Measurements from ENCODE around the gene FDX1. TPM values are rescaled to one million over a fixed set of nuclear protein-coding genes. Genes with fewer than 3 reads are reported as not detected.
A peak's percentile ranks its signal among the peaks of the same experiment; 100 is the strongest.

Gene FDX1
- polyA plus RNA-seq, 1 experiment = 2.0 TPM

DNA sequence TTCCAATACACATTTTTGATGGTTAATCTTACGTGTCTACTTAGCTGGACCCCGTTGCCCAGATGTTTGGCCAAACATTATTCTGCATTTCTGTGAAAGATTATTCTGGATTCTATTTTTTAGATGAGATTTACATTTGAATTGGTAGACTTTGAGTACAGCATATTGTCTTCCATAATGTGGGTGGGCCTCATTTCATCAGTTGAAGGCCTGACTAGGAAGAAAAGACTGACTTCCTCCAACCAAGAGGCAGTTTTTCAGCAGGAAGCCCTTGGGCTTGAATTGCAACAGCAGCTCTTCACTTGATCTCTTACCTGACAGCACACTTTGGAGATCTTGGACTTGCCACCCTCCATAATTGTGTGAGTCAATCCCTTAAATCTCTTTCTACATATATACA, 58.7 kb downstream of the FDX1 start:
- ChIA-PET CTCF (interaction anchor here (0.6 kb wide), 1 partner anchor 794 kb away, joined by 3 read pairs; no protein-coding TSS in a partner anchor), POLR2A (no interaction called here)
- no peak for DNase-seq (ENCODE audit: low read depth)
- H3K27me3 ChIP-seq (ENCODE audit: control insufficient read depth, insufficient read depth, low read length) = no peaks in the 10 kb centered on the region
- H3K36me3 ChIP-seq (ENCODE audit: control insufficient read depth, insufficient read depth, low read length) = no peaks in the 10 kb centered on the region
- TF ChIP-seq, protein P1, sequence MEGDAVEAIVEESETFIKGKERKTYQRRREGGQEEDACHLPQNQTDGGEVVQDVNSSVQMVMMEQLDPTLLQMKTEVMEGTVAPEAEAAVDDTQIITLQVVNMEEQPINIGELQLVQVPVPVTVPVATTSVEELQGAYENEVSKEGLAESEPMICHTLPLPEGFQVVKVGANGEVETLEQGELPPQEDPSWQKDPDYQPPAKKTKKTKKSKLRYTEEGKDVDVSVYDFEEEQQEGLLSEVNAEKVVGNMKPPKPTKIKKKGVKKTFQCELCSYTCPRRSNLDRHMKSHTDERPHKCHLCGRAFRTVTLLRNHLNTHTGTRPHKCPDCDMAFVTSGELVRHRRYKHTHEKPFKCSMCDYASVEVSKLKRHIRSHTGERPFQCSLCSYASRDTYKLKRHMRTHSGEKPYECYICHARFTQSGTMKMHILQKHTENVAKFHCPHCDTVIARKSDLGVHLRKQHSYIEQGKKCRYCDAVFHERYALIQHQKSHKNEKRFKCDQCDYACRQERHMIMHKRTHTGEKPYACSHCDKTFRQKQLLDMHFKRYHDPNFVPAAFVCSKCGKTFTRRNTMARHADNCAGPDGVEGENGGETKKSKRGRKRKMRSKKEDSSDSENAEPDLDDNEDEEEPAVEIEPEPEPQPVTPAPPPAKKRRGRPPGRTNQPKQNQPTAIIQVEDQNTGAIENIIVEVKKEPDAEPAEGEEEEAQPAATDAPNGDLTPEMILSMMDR (IDR thresholded peaks at IDR 0.05; ENCODE audit: insufficient read depth, low read depth, low read length) = no peak
- H3K4me3 ChIP-seq (ENCODE audit: low read depth, low read length) = no peak overlapping the region

DNA sequence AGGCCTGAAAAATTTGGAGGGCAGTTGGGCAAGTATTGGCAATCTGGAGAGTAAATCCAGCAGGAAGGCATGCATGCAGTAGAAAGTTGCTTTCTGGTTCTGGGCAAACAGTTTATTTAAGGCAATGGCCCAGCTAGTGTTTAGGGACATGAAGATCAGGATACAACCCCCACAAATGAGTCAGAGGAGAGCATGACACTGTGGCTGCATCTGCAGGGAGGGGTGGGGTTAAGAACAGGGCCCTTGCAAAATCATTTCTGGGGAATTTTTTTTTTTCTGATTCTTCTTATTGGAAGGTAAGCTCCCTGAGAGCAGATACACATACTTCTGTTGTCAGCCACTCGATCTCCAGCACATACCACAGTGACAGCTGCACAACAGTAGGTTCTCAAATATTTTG, 61.1 kb downstream of the FDX1 start:
- ChIA-PET POLR2A (no interaction called here), CTCF (interaction anchor here (0.9 to 1.2 kb wide), 2 partner anchors 10 to 28 kb away, joined by 3 to 4 read pairs; no protein-coding TSS in a partner anchor)
- Histone ChIP-seq H3K4me3 (ENCODE audit: low read depth, low read length) (no peak overlapping the region), H3K36me3 (ENCODE audit: control insufficient read depth, insufficient read depth, low read length) (no peaks in the 10 kb centered on the region), H3K27me3 (ENCODE audit: control insufficient read depth, insufficient read depth, low read length) (no peaks in the 10 kb centered on the region)
- TF ChIP-seq, protein P1 (IDR thresholded peaks at IDR 0.05; ENCODE audit: insufficient read depth, low read depth, low read length) = no peak
- DNase-seq (ENCODE audit: low read depth) = peak; percentile 35

DNA sequence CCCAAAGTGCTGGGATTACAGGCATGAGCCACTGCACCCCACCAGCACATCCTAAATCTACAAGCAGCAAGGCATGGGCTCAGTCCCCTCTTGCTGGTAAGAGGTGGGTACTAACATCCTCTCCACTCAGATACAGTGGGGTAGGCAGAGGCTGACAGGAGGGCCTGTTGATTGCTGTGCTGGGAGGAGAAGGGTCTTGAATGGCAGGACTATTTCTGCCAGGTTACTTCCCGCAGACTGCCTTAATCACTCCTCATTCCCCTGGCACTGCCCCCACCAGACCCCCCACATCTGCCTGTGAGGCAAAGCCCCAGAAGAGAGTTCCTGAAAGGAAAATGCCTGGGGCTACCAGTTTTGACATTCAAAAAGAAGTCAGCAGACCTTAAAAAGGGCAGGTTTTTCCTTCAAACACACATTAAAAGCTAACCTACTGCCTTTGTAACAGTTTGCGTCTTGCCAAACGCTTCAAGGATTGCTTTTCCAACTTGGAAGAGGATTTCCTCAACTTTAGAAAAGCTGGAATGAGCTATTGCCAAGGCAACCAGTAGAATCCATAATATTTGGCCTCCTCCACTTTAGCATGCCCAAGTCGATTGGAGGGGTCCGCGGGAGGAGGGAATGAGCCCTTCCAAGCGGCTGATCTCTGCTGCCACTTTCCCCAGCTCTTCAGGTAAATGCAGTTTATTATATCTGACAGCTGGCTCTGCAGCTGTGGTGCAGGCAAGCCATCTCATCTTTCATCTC, 62.0 kb downstream of the FDX1 start:
- no peaks in the 10 kb centered on the region for H3K36me3 ChIP-seq (ENCODE audit: control insufficient read depth, insufficient read depth, low read length)
- ChIA-PET POLR2A (no interaction called here), CTCF (interaction anchor here (1.2 kb wide), 3 partner anchors 13 to 29 kb away, joined by 3 to 4 read pairs (median 3); no protein-coding TSS in a partner anchor)
- TF ChIP-seq, protein P1 (IDR thresholded peaks at IDR 0.05; ENCODE audit: insufficient read depth, low read depth, low read length) = no peak
- no peaks in the 10 kb centered on the region for H3K27me3 ChIP-seq (ENCODE audit: control insufficient read depth, insufficient read depth, low read length)
- no peak overlapping the region for H3K4me3 ChIP-seq (ENCODE audit: low read depth, low read length)
- DNase-seq (ENCODE audit: low read depth) = no peak

DNA sequence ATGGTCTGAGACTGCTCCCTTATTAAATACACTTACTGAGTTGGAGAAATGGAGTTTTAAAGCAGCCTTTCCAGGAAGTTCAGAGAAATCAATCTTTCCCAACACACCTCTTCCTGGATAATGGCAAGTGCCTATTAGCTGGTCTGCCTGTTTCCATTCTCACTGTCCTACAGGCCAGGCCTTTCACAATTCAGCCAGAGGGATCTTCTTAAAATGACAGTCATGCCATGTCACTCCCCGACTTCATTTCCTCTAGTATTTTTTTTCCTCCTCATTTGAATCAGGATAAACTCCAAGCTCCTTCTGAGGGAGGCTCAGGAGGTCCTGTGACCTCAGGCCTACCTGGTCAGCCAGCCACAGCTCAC, 62.6 kb downstream of the FDX1 start:
- POLR2A ChIA-PET = no interaction called here
- Histone ChIP-seq H3K4me3 (ENCODE audit: low read depth, low read length) (no peak overlapping the region), H3K27me3 (ENCODE audit: control insufficient read depth, insufficient read depth, low read length) (no peaks in the 10 kb centered on the region), H3K36me3 (ENCODE audit: control insufficient read depth, insufficient read depth, low read length) (no peaks in the 10 kb centered on the region)
- CTCF ChIA-PET = interaction anchor here (1.2 kb wide), 2 partner anchors 13 to 15 kb away, joined by 3 read pairs; no protein-coding TSS in a partner anchor
- DNase-seq (ENCODE audit: low read depth) = no peak
- TF ChIP-seq, protein P1 (IDR thresholded peaks at IDR 0.05; ENCODE audit: insufficient read depth, low read depth, low read length) = no peak

DNA sequence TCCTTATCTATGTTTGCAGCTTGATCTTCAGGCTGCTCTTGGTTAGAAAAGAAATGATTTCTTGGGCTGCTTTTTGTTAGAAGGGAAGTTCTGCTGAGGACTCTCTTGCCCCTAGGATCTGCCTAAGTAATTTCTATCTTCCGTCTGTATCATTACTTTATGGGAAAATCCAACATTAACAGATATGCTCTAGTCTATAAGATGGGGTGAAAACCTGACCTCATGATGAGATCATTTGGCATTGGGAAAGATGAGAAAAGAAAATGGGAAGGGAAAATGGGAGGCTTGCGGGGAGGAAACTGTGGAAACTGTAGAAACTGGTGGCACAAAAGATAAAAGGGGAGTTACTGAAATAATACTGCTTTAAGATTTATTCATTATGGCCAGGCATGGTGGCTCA, 63.6 kb downstream of the FDX1 start:
- H3K36me3 ChIP-seq (ENCODE audit: control insufficient read depth, insufficient read depth, low read length) = no peaks in the 10 kb centered on the region
- no peak for DNase-seq (ENCODE audit: low read depth)
- no peaks in the 10 kb centered on the region for H3K27me3 ChIP-seq (ENCODE audit: control insufficient read depth, insufficient read depth, low read length)
- POLR2A ChIA-PET = no interaction called here
- TF ChIP-seq, protein P1 (IDR thresholded peaks at IDR 0.05; ENCODE audit: insufficient read depth, low read depth, low read length) = no peak
- CTCF ChIA-PET = no interaction called here
- no peak overlapping the region for H3K4me3 ChIP-seq (ENCODE audit: low read depth, low read length)

All from BJ (cell line).